HG02943 (cell line): ENCODE measurements around the gene ACTL7B.
"Not testable (repeated sequence)": the region's sequence is repeated elsewhere in the genome, so short reads cannot be mapped to it uniquely, and the experiment has no call there.

Experiments used
- ATAC-seq: cut with Tn5 transposase; IDR thresholded peaks from one replicate; pipeline ENCODE4 v1.9.1; 2021; ENCODE audit warnings: mild to moderate bottlenecking, low read depth, moderate library complexity; ENCODE audit not compliant: unreplicated experiment

ACTL7B gene, protein sequence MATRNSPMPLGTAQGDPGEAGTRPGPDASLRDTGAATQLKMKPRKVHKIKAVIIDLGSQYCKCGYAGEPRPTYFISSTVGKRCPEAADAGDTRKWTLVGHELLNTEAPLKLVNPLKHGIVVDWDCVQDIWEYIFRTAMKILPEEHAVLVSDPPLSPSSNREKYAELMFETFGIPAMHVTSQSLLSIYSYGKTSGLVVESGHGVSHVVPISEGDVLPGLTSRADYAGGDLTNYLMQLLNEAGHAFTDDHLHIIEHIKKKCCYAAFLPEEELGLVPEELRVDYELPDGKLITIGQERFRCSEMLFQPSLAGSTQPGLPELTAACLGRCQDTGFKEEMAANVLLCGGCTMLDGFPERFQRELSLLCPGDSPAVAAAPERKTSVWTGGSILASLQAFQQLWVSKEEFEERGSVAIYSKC

DNA sequence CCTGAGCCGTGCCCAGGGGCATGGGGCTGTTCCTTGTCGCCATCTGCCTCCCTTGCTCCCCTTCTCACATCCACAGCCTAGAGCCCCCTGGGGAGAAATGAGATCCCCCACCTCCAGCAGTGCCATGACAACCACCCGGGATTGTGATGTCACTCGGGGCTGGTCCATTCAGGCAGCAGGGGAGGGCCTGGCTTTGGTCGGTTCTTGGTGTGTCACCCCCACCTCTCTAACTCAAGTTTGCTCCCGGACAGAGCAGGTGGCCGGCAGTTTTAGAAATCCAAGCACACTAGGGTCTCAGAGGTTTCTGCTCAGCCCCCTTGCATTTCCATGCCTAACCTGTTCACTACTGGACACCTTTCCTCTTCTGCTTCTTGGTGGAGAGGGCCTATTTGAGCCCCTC, at the start of gene ACTL7B:
Gene ACTL7B (minus strand): TSS at position 99 of the 400 bp plus-strand sequence. CDS start 56 bp downstream, at position 43.
- ATAC-seq, result no peak

DNA sequence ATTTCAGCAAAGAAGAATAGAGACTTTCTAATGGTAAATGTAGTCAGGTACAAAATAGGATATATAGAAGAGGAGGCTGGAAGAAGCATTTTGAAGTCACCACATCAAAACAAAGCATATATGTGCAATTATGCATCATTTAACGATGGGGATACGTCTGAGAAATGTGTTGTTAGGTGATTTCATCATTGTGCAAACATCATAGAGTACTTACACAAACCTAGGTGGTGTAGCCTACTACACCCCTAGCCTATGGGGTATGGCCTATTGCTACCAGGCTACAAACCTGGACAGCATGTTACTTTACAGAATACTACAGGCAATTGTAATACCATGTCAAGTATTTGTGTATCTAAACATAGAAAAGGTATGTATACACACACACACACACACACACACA, 49.7 kb upstream of the ACTL7B start:
- no peak for ATAC-seq

DNA sequence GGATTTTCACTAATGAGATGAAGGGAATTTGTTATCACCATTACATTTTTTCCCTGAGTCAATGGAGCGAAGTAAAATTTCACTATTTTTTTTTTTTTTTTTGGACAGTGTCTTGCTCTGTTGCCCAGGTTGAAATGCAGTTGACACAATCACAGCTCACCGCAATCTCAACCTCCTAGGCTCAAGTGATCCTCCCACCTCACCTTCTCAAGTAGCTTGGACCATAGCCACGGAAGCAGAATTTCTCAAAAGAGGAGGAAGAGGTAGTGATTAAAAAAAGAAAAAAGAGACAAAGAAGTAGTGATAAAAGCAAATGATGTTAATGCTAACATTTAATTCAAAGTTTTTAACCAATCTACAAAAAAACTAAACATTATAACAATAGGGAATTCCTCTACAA, 48.4 kb upstream of the ACTL7B start:
- no peak for ATAC-seq

DNA sequence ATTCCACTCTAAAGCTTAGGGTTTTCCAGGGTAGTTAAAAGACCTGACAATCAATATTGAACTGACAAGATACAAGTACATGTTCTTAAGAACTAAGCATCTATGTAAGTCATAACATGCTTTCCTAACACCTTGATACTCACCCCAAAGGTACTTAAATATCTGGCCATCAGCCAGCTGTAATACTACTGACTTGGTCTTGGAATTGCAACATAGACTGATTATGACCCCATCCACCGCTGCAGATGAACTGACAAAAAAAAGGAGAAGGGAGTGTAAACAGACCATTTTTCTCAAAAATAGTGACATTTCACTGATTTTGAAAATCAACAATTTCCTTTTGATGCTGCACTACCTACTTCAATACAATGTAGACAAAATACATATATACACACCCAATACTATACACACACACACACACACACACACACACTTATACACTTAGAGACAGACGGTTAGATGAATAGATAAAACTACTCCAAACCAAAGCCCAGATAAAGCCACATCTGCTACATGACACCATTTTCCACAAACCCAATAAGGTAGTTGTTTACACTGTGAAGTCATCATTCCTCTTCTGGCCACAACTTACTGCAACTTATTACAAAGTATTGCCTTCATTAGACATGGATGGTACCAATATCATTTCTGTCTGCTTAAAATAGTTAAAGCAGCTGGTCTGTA, 47.8 kb upstream of the ACTL7B start:
- no peak for ATAC-seq

DNA sequence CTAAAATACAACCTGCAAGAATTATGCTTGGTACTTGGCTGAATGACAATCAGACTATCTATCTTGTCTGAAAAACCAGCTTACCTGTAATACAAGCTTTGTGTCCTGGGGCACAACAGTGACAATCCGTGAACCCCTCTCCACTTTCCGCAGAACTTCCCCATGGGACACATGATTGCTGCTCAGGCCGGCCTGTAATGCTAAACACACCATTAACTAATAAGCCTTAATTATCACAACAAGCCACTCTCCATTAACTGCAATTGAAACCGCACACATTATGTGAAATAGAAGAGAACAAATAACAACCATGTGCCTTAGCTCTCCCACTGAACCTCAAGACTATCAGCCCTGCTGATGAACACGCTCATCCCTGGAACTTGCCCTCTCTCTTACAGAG, 44.4 kb upstream of the ACTL7B start:
- ATAC-seq, result no peak

DNA sequence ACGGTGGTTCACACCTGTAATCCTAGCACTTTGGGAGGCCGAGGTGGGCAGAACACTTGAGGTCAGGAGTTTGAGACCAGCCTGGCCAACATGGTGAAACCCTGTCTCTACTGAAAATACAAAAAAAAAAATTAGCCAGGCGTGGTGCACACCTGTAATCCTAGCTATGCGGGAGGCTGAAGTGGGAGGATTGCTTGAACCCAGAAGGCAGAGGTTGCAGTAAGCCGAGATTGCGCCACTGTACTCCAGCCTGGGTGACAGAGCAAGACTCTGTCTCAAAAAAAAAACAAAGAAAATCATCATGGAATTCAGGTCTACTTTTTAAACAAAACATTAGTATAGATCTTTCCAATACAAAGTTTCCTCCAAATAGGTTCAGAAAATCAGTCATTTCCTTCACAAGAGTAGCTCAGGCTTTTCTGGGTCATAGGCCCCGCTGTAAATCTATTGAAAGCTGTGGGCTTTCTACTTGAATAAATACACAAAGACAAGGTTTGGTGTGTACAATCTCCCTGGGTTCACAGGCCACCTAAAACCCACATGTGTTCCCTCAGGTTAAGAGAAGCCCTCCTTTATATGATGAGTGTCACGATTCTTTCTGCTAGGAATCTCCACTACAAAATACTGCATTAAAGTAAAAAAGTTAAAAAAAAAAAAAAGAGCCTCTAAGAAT, 43.4 kb upstream of the ACTL7B start:
- not testable (repeated sequence) for ATAC-seq

DNA sequence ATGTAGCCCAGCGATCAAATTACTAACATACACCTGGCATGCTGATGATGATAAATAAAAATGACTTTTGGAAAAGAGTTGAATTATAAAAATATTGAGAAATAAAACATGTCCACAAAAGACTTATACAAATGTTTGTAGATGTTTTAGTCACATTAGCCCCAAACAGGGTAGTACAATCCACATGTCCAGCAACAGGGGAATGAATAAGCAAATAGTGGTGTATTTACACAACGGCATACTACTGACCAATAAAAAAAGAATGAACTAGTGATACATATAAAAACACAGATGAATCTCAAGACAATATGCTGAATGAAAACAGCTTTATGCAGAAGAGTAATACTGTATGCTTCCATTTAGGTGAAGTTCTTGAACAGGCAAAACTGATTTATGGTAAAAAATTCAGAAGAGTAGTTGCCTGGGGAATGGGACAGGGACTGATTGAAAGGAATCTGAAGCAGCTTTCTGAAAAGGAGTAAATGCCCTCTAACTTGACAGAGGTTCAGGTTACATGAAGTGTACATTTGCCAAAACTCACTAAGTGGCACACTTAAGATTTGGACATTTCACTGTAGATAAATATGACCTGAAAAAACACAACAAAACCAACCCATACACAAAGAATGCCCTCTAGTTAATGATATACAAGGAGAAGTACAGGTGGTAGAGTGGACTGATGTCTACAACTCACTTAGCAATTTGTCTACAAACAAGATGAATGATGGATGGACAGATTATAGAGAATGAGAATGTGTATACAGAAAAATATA, 41.7 kb upstream of the ACTL7B start:
- ATAC-seq, result no peak

DNA sequence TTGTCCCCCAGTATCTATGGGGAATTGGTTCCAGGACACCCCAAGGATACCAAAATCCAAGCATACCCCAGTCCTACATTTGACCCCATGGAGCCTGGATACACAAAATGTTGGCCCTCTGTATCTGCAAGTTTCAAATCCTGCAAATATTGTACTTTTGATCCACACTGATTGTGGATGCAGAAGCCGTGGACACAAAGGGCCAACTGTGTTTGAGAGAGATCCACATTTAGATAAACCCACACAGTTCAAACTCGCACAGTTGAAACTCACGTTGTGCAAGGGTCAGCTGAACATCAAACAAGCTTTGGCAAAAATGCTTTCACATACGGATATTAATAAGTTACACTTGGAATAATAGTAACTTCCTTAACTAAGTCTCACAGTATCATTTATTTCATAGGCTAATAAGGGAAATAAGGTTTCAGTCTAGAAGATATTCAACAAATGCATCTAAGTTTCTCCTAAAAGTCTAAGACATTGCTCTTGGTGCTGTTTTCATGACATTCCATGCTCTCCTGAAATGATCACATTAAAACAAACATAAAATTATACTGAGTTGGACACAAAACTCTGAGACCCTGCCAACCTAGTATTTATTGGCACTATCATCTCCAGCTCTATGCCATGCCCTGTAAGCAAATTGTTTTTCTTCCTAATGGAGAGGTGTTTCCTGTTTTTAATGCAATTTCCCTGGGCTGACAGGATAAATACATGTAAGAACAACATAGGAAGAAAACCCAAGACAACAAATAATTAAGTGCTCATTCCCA, 38.6 kb upstream of the ACTL7B start:
- no peak for ATAC-seq

DNA sequence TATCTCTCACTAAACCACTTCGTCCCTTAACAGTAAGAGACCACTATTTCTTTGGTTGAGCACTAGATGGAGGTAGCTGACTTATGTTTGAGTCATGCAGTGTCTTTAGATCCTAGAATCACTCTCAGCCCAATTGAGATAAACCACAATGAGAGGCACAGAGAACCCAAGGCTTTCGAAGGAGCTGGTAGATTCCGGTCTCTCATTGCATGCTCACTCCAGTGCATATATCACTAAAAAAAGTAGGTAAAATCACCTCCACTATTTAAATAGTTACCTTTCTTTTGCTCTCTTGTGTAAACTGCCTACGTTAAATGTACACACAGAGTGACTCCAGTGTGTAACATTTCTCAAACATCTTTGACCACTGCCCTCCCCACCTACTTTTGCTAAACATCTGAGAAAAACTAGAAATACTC, 33.9 kb upstream of the ACTL7B start:
- no peak for ATAC-seq

DNA sequence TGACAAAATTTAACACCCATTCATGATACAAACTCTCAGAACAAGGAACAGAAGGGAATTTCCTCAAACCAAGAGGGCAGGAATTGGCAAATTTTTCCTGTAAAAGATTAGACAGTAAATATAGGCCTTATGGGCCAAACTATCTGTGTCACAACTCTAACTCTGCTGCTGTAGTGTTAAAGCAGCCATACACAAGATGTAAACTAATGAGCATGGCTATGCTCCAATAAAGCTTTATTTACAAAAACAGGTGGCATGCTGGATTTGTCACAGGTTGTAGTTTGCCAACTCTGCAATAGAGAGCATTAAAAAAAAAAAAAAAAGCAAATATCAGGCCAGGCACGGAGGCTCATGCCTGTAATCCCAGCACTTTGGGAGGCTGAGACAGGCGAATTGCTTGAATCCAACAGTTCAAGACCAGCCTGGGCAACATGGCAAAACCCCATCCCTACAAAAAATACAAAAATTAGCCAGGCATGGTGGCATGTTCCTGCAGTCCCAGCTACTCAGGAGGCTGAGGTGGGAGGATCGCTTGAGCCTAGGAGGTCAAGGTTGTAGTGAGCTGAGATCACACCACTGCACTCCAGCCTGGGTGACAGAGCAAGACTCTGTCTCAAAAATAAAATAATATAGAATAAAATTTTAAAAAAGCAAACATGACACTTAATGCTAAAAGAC, 30.9 kb upstream of the ACTL7B start:
- ATAC-seq, result not testable (repeated sequence)

DNA sequence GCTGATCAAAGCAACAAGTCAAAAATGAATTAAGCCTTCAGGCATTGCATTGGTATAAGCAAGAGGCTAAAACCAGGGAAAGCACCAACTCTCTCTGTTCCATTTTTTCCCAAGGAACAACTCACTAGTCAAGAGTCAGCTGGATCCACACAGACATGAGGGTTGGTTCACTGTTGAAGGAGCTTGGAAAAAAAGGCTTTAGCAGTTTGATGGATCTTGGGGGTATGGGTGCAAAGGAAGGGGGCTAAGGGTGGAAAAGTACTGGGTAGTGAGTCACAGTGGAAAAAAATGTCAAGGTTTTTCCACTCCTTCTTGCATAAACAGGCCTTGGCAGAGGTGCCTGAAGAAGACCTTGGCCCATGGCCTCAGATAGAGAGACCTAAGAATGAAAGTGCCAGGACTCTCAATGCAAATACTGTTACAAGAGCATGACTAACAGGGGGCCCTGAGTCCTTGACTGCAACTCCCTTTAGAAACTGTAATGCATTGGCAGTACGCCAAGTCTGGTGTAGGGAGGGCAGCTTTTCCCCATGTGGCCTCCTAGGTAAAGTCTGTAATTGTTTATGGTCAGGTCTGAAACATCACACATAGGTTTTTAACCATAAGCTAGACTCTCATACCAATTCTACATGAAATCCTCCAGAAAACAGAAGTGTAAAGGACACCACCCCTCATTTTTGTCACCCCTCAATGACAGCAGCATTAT, 30.0 kb upstream of the ACTL7B start:
- peak; percentile 98 for ATAC-seq

DNA sequence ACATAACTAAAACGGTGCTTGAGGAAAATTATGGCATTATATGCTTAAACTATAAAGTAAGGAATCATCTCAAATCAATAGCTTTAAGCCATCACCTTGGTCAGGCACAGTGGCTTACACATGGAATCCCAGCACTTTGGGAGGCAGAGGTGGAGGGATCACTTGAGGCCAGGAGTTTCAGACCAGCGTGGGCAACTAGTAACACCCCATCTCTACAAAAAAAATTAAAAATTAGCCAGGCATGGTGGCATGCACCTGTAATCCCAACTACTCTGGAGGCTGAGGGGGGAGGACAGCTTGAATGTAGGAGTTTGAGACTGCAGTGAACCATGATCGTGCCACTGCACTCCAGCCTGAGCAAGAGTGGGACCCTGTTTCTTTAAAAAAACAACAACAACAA, 28.9 kb upstream of the ACTL7B start:
- no peak for ATAC-seq

DNA sequence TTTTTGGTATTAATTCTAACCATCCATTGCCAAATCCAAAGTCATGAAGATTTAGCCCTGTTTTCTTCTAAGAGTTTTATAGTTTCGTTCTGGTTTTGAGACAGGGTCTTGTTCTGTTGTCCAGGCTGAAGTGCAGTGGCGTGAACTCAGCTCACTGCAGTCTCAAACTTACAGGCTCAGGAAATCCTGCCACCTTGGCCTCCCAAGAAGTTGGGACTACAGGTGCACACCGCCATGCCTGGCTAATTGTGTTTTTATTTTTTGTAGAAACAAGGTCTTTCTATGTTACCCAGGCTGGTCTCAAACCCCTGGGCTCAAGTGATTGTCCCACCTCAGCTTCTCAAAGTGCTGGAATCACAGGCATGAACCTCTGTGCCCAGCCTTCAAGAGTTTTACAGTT, 27.3 kb upstream of the ACTL7B start:
- no peak for ATAC-seq

DNA sequence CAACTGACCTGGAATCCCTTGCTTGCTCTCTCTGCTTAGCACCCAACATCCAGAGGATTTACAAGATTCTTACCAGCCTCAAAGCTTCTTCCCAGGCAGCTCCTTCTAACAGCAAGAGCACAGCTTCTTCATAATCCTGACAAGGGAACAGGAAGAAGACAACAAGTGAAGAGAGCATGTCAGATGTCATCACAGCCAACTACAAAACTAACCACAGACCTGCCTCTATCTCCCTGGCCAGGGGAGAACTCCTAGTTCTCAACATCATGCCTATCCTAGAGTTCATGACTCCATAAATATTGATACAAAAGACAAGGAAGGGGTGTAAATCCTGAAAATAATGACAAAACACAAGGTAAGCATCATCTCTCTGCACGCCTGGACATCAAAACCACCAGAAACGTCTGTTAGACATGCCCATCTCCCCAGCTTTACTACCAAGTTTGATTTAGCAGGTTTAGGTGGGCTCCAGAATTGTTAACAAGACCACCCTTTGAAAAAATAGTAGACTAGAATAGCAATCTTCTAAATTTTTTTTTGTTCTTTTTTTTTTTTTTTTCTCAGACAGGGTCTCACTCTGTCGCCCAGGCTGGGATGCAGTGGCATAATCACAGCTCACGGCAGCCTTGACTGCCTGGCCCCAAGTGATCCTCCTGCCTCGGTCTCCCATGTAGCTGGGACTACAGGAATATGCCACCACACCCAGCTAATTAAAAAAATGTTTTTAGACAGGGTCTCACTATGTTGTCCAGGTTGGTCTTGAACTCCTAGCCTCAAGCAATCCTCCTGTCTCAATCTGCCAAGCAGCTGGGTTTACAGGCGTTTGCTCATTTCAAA, 26.5 kb upstream of the ACTL7B start:
- no peak for ATAC-seq

DNA sequence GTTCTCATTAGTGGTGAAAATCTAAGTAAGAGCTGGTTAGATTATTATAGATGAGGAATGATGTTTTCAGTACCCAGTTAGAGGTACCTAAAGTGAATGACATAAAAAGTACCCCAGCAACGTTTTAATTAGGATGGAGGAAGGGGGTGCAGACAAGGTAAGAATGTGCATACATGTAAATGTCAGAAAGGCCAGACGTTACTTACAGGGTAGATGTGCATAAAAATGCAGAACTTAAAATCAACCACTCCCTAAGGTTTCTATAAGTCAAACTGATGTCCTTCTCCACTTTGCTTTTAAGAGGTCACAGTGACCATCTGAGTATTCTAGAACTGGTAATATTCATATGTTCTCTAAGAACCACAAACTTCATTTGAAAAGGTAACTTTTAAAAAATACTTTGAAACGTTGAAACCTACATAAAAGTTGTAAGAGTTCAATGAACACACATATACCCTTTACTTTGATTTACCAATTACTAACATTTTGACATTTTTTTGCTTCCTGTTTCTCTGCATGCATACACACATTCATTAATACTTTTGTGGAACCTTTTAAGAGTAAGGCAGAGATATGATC, 25.0 kb upstream of the ACTL7B start:
- no peak for ATAC-seq

DNA sequence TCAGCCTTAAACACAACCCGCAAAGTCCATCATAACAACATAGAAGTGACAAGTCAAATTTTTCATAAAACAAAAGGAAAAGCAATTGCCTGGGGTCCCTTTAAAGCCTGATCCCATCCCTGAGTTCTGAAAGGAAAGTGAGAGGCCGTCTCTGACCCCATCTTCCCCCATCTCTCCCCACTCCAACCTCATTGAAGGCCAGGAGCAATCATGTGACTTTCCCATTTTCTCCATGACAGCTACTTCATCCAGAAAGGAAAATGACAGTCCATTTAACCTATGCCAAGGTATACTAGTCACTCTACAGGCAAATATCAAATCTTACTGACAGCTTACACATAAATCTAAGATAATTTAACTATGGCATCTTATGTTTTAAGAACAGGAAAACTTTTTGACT, 21.7 kb upstream of the ACTL7B start:
- no peak for ATAC-seq

DNA sequence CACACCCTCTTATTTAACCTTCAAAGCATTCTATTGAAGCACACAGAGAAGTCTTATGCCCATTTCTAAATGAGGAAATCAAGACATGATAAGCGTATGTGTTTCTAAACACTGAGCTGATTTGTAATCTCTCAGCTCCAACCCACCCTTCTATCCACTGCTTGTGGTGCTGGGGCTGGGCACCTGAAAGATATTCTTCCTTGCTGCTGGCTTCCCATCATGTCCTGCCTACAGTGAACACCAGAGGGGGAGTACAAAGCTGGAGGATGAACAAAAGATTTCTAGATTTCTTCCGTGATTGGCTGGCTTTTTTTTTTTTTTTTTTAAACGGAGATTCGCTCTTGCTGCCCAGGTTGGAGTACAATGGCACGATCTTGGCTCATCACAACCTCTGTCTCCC, 20.6 kb upstream of the ACTL7B start:
- no peak for ATAC-seq
